Stimulated activated CD4-positive, alpha-beta T cell treated with anti-CD3 and anti-CD28 coated beads, TNF-alpha, amount 100 ng/mL, for 24 hours (primary cell): Measurements from ENCODE around the gene NOP56.
"Not testable (repeated sequence)": the region's sequence is repeated elsewhere in the genome, so short reads cannot be mapped to it uniquely, and the experiment has no call there.

ENCODE experiments used
- DNase-seq, 3 experiments: peaks; one replicate each; pipeline ENCODE4 v3.0.0-alpha.2; 2020; ENCODE audit warnings: low read depth in 3 of 3

NOP56 gene

DNA sequence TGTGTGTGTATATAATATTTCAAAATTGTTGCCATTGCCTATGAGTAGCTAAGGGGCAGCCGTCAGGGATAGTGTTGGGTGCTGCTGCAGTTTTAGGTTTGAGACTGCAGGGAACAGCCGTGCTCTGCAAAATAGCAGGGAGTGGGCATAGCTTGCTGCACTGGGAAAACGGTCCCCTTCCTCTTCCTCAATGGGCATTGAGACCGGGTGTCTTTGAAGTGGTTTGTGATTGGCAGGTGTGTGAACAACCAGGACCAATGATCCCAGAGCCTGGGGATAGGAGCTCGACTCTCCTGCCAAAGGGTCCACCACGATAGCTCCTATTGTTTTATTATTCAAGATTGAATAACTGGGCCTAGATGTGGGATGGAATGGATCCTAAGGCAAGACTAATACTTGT lies 35.1 kb downstream of the NOP56 start:
- no peak for DNase-seq

DNA sequence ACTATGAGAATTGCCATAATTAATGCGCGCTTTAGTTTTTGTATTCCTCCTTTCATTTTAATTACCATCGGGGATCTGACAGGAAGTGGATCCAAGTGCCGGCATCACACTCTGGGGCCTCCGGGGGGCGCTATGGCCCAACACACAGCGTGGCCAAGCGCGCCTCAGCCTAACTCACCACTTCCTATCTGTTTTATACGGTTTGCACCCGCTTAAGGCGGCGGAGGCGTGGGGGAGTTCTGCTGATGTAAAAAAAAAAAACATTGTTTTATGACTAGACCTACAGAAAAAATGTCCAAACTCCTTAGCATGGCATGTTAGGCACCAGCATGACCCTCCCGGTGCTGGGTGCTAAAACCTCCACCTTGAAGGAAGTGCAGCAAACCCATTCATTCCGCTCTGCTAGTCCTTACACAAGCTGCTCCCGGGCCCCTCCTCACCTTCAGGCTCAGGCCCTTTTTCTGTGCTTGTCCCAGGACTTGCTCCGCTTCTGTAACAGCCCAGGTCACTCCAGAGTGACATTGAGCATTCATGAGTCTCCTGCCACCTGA lies 35.7 kb downstream of the NOP56 start:
- peak; percentile 42 to 76 (median 57) for DNase-seq

DNA sequence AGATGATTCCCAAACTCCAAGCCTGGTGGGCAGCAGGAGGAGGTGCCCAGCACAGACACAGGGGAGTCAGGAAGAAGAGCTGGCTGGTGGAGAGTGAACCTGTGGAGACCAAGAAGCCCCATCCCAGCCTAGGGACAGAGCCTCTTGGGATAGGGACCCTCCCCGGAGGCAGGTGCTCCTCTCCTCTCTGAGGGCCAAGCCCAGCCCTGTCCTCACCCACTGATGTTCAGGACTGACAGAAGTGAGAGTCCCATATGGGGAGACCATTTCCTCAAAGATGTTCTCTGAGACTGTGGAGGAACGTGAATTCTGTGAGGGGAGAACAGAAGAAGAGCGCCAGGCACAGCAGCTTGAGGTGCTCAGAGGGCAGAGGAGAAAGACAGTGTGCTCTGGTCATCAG lies 37.8 kb downstream of the NOP56 start:
- no peak for DNase-seq

DNA sequence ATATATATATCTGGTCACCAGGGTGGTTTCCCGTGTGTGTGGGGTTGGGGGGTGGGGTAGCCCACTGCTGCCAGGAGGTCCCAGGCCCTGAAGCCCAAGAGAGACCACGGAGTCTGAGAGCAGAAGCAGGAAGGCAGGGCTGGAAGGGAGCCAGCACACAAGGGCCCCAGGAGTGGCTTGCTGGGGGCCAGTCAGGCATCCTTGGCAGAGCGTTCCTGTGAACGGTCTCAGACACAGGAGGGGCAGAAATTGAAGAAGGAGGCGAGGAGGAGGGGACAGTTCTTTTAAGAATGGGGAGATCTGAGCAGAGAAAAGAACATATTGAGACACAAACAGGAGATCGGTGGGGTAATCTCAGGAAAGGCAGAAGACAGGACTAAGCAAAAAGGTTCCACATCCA lies 38.3 kb downstream of the NOP56 start:
- DNase-seq: no peak

DNA sequence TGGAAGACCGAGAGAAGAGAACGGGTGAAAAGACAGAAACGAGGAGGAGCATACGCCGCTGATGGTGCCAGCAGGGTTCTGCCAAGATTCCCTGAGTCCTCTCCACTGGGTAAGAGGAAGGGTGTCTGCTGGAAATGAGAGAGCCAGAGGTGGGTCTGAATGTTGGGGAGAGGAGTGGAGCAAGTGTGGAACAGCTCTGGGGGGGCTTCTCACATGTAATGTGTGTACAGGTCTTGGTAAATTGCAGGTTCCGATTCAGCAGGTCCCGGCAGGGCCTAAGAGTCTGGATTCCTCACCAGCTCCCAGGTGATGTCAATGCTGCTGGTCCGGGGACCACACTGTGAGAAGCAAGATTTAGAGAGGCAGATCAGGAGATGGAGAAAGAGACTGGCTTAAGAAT lies 38.7 kb downstream of the NOP56 start:
- no peak for DNase-seq

DNA sequence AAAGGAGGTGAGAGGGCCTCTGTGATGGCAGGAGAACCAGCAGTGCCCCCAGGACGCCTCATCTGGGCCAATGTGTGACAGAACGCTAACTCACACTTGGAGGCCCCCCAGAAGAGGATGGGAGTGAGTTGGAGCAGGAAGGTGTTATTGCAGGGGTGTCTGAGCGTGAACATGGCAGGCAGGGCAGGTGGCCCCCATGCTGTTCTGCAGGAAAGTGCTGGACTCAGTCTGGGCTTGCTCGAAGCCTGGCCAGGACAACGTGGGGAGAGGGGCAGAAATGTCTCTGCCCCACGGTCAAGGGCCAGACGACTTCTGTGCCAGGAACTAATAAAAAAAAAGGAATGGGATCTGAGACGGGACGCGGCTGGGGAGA lies 39.2 kb downstream of the NOP56 start:
- no peak for DNase-seq

DNA sequence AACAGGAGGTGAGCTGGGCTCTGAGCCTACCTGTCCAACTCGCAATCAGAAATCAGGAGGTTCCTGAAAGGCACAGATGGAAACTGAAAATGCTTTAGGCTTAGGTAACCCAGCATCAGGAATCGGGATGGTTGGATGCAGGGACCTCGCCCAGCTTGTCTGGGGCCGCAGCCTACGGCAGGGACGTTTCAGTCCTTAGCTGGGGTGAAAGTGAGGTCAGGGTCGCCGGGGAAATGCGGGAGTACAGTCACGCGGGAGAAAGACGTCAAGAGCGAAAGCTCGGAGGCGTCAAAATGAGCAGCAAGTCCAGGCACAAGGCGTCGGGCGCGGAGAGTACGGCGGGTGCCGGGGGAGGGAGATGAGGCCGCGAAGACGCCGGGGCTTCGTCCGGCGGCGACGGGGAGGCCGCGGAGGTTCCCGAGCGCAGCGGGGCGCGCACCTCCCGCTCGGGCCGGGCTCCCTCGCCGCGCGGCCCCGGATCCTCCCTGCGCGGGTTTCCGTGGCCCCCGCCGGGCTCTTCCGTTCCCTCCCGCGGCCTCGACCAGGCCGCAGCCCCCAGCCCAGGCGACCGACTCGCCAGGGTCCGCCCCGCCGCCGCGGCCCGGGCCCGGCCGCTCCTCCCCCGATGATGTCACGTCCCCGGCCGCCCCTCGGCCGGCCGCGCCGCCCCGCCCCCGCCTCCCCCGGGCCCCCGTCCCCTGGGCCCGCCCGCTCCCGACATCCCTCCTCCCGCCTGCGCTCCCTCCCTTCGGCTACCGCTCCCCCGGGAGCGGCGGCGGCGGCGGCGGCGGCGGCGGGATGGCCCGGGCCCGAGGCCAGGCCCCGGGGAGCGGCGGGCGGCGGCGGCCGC lies 39.8 kb downstream of the NOP56 start, which contains the start of gene EBF4:
TSS of gene EBF4 (plus strand) at position 745 of the 850 bp plus-strand sequence. CDS start 866 bp downstream, outside the sequence.
- peak in 1 of 3 experiments; percentile 18 for DNase-seq

DNA sequence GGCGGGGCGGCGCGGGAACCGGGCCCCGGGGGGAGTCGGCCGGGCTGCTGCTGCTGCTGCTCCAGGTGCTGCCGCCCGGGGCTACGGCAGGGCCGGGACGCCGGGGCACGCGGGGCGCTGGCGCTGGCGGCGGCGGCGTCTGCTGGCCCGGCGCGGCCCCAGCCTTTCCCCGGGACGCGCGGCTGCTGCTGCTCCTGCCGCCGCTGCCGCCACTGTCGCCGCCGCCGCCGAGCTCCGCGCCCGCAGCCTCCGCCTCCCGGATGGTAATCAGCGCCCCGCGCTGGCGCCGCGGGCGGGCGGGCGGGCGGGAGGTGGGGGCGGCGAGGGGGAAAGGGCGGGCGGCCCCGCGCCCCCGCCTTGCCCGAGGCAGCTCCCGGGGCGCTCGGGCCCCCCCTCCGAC lies 40.5 kb downstream of the NOP56 start:
- no peak for DNase-seq

DNA sequence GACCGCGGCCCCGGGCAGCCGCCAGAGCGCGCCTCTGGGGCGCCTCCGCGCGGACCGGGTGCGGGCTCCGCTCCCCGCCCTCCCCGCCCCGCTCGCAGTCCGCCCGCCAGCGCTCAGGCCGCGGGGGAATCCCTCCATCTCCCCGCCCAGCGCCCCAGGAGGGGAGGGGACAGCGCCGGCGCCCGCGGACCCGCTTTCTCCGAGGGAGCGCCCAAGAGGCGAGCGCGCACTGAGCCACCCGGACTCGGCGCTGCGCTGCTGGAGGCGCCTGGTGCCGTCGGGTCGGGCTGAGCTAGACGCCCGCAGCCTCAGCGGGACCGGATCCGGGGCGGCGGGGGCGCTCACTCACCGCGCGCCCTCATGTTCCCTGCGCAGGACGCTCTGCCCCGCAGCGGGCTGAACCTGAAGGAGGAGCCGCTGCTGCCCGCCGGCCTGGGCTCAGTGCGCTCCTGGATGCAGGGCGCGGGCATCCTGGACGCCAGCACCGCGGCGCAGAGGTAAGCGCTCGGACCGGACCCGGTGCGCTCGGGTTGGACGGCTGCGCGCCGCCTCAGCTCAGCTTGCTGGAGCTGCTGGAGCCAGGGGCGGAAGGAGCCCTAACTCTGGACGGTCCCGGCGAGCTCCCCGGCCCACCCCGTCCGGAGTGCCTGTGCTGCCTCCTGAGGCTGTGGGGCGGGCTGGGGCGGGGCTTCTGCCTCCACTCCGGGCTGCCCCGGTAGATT lies 41.0 kb downstream of the NOP56 start:
- peak in 2 of 3 experiments; percentile 11 to 53 for DNase-seq

DNA sequence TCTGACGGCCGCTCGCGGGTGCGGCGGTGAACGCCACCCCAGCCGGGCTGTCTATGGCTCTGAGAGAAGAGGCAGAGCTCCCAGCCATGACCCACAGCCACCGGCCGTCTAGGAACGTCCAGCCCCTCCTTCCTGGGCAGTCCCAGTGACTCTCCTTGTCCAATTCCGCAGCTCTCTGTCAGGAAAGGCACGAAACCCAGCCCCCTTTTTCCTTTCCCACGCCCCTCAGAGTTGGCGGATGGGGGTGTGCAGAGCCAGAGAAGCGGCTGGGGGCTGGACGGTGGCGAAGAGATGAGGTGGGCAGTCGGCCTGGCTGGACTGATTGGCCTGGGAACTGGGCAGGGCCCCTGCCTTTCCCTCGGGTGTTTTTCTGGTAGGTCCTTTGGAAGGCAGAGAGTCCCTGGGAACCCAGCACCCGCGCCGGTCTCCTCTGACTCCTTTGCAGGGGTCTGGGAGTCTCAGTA lies 41.6 kb downstream of the NOP56 start:
- DNase-seq: no peak

DNA sequence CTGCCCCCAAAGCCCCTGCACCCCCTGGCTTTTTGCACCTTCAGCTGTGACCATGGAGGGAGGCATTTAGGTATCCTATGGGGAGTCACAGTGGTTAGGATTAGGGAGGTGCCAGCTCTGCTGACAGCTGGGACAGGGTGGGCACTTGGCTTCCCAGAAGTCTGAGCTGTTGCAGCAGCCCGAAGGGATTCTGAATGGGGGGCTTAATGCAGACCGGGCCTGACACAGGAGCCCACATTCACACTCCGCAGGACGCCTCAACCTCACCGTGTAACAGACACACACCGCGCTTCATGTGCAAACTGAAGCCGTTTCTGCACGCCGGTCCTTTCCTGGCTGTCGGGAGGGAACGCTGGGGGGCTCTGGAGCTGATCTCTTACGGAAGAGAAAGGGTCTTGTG lies 42.1 kb downstream of the NOP56 start:
- DNase-seq: no peak

DNA sequence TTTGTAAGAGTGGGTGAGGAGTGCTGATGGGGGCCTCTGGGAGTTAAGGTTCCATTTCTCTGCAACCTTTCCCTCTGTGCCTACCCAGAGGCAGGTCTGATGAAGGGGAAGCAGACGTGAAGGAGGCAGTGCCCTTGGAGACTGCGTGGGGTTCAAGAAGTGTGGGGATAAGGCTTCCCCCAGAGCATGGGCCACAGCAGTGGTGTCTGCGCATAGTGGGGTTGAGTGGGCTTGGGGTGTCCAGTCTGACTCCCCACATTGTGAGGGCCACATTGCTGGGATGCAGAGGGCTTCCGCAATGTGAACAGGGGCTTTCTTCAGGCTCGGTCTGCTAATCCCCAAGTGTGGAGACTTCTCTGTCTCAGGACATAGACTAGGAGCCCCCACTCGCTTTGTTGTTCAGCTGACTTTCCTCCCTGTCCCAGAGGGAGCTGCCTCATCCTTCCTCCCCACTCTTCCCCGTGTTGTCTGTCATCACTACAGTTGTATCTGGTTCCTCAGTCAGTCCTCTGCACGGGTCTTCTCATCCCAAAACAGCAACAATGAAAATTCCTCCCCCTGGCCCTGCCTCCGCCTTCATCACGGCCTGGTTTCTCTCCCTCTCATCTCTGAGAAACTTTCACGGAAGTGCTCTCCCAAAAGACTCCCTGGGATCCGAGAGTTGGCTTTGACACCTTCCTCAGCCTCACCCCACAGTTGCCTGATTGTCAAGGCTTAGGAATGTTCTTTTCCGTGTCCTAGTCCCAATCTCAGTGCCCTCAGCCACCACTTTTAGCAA lies 43.0 kb downstream of the NOP56 start:
- DNase-seq: no peak

DNA sequence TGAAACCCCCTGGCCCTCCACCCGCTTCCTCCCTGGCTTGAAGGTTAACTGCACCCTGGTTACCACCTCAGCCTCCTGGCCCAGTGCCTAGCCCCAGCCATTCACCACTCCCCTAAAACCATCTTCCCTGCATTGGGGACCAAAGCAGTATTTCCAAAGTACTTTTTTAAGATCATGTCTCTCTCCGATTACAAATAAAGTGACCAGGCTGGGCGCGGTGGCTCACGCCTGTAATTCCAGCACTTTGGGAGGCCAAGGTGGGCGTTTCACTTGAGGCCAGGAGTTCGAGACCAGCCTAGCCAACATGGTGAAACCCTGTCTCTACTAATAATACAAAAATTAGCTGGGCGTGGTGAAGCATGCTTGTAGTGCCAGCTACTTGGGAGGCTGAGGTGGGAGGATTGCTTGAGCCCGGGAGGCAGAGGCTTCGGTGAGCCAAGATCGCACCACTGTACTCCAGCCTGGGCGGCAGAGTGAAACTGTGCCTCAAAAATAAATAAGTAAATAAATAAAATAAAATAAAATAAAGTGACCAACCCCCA lies 43.6 kb downstream of the NOP56 start:
- DNase-seq: not testable (repeated sequence)

DNA sequence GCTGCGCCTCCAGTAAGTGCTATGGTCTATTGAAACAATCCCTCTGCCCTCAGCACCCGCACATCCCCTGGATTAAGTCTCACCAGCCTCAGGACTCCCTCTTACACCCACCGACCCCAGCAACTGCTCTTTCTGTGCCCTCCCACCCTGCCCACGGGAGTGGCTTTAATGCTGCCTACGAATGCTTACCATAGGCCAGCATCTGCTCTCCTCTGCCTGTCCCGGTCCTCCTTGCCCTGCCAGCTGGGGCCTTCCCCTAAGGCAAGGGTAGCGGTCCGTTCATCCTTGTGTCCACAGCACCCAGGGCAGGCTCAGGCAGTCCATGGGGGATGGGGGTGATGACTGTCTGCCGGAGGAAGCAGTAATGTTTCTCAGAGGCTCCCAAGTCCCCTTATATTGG lies 44.2 kb downstream of the NOP56 start:
- DNase-seq: no peak

DNA sequence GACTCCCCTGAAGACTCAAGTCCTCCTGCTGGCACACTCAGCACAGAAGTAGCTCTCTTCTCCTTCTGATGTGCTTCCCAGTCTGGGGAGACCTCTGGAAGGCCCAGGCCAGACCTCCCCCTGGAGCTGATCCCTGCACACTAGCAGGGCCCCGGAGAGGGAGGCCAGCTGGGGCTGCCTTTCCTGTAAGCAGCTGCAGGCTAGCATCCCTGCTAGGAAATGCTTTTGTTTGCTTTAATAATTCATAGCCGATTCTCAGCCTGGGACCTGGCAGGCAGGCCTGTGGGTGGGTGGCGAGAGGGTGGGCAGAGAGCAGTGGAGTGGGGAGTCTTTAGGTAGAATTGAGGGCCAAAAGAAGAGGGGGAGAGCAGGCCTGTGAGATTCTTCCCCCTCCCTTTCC lies 45.3 kb downstream of the NOP56 start:
- no peak for DNase-seq

DNA sequence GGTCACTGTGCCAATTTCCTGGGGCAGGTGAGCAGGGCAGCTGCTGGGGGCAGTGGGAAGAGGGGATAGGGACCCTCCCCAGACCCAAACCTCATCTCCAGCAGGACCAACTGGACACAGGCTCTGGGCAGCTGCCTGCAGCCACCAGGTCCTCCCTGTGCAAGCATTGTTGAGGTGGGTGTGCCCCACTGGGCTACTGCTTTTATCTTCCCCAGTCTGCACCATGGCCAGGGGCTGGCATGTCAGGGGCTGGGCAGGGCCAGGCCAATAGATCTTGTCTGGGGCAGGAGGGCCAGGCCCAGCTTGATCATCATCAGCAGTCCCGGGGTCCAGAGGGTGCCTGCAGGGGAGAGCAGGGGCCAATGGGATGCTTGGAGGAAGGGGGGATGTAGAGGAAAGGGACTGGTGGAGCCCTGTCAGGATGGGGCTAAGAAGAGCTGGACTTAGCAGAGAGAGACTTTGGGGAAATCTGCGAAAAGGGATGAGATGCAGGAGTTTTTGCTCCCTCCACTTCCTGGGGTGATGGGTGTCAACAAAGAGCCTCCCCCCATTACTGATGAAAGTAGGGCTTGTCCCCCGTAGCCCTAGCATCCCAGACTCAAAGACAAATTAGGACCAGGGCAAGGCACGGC lies 45.9 kb downstream of the NOP56 start:
- DNase-seq: no peak

DNA sequence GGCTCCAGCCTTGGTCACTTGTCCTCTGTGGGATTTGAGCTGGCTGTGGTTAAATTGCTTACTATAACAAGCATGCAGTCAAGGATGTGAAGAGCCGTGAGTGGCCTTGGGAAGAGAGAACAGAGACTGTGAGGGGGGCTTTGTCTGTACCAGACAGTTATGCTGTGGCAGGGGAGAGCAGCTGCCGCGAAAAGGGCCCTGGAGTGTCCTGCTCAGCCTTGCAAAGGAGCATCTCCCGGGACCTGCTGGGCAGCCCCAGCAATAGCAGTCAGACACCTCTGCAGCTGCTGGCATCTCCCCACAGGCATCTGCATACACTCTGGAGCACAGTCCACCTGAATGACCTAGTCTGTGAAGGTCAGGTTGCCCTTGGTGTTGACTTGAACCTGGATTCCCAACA lies 46.5 kb downstream of the NOP56 start:
- DNase-seq: no peak

DNA sequence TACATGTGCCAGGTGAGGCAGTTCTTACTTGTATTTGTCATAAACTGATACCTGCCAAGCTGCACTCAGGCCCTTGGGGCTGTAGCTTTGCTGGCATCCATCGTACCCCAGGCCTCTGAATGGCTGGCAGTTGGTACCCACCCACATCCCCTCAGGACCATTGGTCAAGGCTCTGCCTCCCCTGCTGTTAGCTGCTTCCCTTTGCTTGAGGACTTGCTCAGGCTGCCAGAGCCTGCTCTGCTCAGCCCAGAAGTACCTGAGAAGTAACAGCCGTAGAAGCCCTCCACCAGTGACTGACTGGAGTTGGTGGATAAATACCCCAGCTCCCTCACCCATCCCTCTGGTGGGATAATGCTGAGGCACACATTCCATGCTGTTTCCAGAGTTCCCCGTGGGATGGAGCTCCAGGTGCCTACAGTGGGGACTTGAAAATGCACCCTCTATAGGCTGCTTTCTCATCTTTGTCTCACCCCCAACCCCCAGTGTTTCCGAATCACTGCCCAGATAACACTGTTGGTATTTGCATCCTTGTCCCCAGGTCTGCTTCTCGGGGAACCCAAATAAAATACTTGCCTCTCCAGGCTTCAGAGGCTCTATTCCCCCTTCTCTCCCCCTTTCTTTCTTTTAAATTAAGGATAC lies 47.5 kb downstream of the NOP56 start:
- no peak for DNase-seq

DNA sequence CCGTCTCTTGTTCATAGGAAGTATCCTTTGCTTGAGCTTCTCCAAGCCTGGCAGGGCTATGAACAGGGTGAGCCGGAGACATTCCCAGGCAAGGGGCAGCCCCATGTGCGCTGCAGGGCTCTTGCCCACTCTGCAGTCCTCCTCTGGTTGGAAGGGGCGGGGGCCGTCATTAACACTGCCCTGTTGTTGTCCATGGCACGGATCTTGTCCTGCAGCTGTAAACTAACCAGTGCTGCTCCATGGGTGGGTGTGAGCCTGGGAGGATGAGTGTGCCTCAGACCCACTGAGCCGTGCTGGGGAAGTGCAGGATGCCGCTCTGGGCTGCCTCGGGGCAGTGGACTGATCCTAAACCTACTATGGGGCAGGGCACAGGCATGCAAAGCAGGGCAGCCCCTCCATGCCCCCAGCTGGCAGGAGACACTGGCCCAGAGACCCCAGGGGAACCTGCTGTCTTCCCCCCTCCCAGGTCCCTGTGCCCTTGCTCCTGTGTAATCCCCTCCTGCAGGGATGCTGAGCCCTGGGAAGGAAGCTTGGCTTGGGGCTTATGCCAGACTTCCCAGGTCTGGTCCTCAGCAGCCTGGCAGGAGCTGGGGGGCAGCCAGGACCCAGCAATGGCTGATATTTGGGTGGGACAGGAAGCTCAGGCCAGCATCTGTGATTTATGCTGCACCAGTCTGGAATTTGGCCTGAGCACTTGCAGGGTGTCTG lies 48.6 kb downstream of the NOP56 start:
- DNase-seq: no peak

DNA sequence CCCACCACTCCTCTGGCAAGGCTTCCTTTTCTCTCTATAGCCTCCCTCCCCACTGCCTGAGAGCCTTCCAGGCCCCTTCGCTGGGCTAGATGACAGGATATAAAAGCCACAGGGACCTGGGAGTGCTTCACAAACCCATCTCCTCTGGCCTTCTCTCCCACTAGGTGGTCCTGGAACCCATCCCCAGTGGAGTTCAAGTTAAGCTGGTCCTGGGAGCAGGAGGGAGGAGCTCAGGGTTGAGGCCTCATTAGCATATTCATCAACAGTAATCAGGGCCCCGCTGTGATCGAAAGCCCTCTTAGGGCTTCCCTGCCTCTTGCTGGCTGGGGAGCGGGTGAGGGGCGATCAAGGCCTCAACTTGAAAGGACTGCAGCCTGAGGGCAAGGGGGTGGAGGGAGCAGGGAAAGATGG lies 49.2 kb downstream of the NOP56 start:
- DNase-seq: no peak
